OCI-LY3 (cell line): ENCODE data around the gene NASP.
"Not testable (repeated sequence)": the region's sequence is repeated elsewhere in the genome, so short reads cannot be mapped to it uniquely, and the experiment has no call there.

Source experiments
- EZH2phosphoT487 ChIP-seq: fragments of 200-600 bp; shearing (Covaris generic); IDR thresholded peaks from 2 replicates; pipeline ENCODE4 v1.6.1; 2018; ENCODE audit warnings: antibody characterized with exemption, mixed run types, low read depth
- TF ChIP-seq, protein P1 (sequence below): fragments of 200-600, 300-600 bp; sonication (generic); IDR thresholded peaks from 2 replicates; pipeline ENCODE4 v1.5.1; 2014; ENCODE audit warnings: antibody characterized with exemption, low read length, low read depth

DNA sequence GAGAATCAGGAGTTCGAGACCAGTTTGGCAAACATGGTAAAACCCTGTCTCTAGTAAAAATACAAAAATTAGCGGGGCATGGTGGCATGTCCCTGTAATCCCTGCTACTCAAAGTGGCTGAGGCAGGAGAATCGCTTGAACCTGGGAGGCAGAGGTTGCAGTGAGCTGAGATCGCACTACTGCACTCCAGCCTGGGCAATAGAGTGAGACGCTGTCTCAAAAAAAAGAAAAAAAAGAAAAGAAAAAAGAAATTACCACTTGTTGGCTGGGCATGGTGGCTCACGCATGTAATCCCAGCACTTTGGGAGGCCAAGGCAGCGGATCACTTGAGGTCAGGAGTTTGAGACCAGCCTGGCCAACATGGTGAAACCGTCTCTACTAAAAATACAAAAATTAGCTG is 12.9 kb downstream of the NASP start:
- TF ChIP-seq, protein P1, sequence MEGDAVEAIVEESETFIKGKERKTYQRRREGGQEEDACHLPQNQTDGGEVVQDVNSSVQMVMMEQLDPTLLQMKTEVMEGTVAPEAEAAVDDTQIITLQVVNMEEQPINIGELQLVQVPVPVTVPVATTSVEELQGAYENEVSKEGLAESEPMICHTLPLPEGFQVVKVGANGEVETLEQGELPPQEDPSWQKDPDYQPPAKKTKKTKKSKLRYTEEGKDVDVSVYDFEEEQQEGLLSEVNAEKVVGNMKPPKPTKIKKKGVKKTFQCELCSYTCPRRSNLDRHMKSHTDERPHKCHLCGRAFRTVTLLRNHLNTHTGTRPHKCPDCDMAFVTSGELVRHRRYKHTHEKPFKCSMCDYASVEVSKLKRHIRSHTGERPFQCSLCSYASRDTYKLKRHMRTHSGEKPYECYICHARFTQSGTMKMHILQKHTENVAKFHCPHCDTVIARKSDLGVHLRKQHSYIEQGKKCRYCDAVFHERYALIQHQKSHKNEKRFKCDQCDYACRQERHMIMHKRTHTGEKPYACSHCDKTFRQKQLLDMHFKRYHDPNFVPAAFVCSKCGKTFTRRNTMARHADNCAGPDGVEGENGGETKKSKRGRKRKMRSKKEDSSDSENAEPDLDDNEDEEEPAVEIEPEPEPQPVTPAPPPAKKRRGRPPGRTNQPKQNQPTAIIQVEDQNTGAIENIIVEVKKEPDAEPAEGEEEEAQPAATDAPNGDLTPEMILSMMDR, result not testable (repeated sequence)
- TF ChIP-seq EZH2phosphoT487, result not testable (repeated sequence)
